ENCODE measurements around the gene ARRDC1. TPM values are rescaled to one million over a fixed set of nuclear protein-coding genes. Genes with fewer than 3 reads are reported as not detected.

The ARRDC1 gene
- total RNA-seq, 1 donor from 2014 or later = 27.3 TPM

DNA sequence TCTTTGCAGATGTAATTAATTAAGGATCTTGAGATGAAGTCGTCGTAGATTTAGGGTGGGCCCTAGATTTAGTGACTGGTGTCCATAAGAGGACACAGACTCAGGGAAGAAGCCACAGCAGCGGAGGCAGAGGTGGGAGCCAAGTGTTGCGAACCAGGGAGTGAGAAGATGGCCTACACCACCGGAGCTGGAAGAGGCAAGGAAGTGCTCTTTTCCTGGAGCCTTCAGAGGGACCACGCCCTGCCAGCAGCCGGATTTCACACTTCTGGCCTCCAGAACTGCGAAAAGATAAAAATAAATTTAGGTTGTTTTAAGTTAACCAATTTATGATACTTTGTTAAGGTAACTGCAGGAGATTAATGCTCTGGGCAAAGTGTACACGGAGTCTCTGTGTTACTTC, 44.1 kb downstream of the ARRDC1 start:
- Mint-ChIP-seq H3K4me1 (ENCODE audit: low read depth) (peaks cover 20% of the 10 kb centered on the region), H3K36me3 (ENCODE audit: low read depth) (peaks cover 4% of the 10 kb centered on the region), H3K27ac (ENCODE audit: unreplicated experiment) (no peak overlapping the region), H3K4me3 (ENCODE audit: unreplicated experiment) (no peak overlapping the region), H3K27me3 (ENCODE audit: low read depth) (no peaks in the 10 kb centered on the region), H3K9me3 (ENCODE audit: low read depth) (no peaks in the 10 kb centered on the region)
- DNase-seq (ENCODE audit: low spot score) = peak; percentile 17
- TF ChIP-seq, protein P1, sequence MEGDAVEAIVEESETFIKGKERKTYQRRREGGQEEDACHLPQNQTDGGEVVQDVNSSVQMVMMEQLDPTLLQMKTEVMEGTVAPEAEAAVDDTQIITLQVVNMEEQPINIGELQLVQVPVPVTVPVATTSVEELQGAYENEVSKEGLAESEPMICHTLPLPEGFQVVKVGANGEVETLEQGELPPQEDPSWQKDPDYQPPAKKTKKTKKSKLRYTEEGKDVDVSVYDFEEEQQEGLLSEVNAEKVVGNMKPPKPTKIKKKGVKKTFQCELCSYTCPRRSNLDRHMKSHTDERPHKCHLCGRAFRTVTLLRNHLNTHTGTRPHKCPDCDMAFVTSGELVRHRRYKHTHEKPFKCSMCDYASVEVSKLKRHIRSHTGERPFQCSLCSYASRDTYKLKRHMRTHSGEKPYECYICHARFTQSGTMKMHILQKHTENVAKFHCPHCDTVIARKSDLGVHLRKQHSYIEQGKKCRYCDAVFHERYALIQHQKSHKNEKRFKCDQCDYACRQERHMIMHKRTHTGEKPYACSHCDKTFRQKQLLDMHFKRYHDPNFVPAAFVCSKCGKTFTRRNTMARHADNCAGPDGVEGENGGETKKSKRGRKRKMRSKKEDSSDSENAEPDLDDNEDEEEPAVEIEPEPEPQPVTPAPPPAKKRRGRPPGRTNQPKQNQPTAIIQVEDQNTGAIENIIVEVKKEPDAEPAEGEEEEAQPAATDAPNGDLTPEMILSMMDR (IDR thresholded peaks at IDR 0.05) = no peak

DNA sequence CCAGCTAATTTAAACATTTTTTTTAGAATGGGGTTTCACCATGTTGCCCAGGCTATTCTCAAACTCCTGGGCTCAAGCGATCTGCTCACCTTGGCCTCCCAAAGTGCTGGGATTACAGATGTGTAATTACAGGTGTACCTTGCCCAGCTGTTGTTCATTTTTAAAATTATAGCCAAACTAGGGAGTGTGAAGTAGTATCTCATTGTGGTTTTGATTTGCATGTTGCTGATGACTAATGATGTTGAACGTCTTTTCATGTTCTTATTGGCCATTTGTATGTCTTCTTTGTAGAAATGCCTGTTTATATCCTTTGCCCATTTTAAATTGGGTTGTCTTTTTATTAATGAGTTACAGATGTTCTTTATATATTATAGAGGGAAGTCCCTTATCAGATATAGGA, 44.8 kb downstream of the ARRDC1 start:
- Mint-ChIP-seq H3K4me3 (ENCODE audit: unreplicated experiment) (no peak overlapping the region), H3K27me3 (ENCODE audit: low read depth) (no peaks in the 10 kb centered on the region), H3K36me3 (ENCODE audit: low read depth) (peaks cover 4% of the 10 kb centered on the region), H3K9me3 (ENCODE audit: low read depth) (no peaks in the 10 kb centered on the region), H3K27ac (ENCODE audit: unreplicated experiment) (no peak overlapping the region), H3K4me1 (ENCODE audit: low read depth) (peaks cover 20% of the 10 kb centered on the region)
- TF ChIP-seq, protein P1 (IDR thresholded peaks at IDR 0.05) = no peak
- DNase-seq (ENCODE audit: low spot score) = no peak

DNA sequence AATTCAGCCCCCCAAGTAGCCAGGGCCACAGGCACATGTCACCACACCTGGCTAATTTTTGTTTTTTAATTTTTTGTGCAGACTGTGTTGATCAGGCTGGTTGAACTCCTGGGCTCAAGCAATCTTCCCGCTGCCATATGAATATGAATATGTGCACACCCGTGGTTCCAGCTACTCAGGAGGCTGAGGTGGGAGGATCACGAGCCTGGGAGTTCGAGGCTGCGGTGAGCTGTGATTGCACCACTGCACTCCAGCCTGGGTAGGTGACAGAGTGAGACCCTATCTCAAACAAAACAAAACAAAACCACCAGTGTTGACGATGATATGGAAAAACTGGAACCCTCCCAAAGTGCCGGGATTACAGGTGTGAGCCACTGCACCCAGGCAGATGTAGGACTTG, 45.3 kb downstream of the ARRDC1 start:
- H3K4me1 Mint-ChIP-seq (ENCODE audit: low read depth) = peaks cover 20% of the 10 kb centered on the region
- no peak overlapping the region for H3K4me3 Mint-ChIP-seq (ENCODE audit: unreplicated experiment)
- no peaks in the 10 kb centered on the region for H3K9me3 Mint-ChIP-seq (ENCODE audit: low read depth)
- H3K27ac Mint-ChIP-seq (ENCODE audit: unreplicated experiment) = no peak overlapping the region
- H3K36me3 Mint-ChIP-seq (ENCODE audit: low read depth) = peaks cover 4% of the 10 kb centered on the region
- no peaks in the 10 kb centered on the region for H3K27me3 Mint-ChIP-seq (ENCODE audit: low read depth)
- TF ChIP-seq, protein P1 (IDR thresholded peaks at IDR 0.05) = no peak
- DNase-seq (ENCODE audit: low spot score) = peak; percentile 40

DNA sequence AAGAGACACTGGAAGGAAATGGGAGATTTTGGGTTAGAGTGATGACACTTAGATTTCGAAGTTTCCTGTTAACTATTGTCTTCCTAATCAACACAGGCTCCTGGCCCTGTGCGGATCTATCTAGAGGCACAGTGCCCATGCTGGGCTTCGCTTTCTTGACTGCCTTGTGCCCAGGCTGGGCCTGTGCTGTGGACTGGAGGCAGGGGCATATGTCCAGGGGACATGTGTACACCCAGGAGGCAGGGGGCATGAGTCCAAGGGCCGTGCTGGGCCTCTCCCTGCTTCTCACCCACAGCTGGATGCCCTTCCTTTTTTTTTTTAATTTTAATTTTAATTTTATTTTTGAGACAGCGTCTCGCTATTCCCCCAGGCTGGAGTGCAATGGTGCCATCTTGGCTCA, 50.9 kb downstream of the ARRDC1 start:
- TF ChIP-seq, protein P1 (IDR thresholded peaks at IDR 0.05) = no peak
- Mint-ChIP-seq H3K27ac (ENCODE audit: unreplicated experiment) (no peak overlapping the region), H3K4me1 (ENCODE audit: low read depth) (peaks cover 11% of the 10 kb centered on the region), H3K36me3 (ENCODE audit: low read depth) (peaks cover 3% of the 10 kb centered on the region), H3K9me3 (ENCODE audit: low read depth) (no peaks in the 10 kb centered on the region), H3K4me3 (ENCODE audit: unreplicated experiment) (no peak overlapping the region), H3K27me3 (ENCODE audit: low read depth) (no peaks in the 10 kb centered on the region)
- DNase-seq (ENCODE audit: low spot score) = peak; percentile 57

- Mint-ChIP-seq H3K9me3 (ENCODE audit: low read depth) (no peaks in the 10 kb centered on the region), H3K4me1 (ENCODE audit: low read depth) (peaks cover 11% of the 10 kb centered on the region), H3K27ac (ENCODE audit: unreplicated experiment) (no peak overlapping the region)
Measured at GRCh38 chr9:137657606-137658005, 52.1 kb downstream of the ARRDC1 start.

More at GRCh38 chr9:137657606-137658005, 52.1 kb downstream of the ARRDC1 start:
- H3K36me3 Mint-ChIP-seq (ENCODE audit: low read depth) = peaks cover 3% of the 10 kb centered on the region
- H3K4me3 Mint-ChIP-seq (ENCODE audit: unreplicated experiment) = no peak overlapping the region
- H3K27me3 Mint-ChIP-seq (ENCODE audit: low read depth) = no peaks in the 10 kb centered on the region
- TF ChIP-seq, protein P1 (IDR thresholded peaks at IDR 0.05) = no peak
- DNase-seq (ENCODE audit: low spot score) = no peak

All from chondrocyte (in vitro differentiated cells).